ENCODE data around the gene GP1BA.

GRCh38 chr17:4953451-4953961, 21.4 kb downstream of the GP1BA start:
- TF ChIP-seq POLR2A (IDR thresholded peaks at IDR 0.05), result no peak
- TF ChIP-seq CTCF (IDR thresholded peaks at IDR 0.05), result no peak
